NCI-H2081 (cell line): ENCODE data around the gene RASSF5.

Source experiments
- DNase-seq, 2 experiments: peaks; one replicate each; lab custom pipeline; 2025; lab: John Stamatoyannopoulos, UW

The RASSF5 gene

DNA sequence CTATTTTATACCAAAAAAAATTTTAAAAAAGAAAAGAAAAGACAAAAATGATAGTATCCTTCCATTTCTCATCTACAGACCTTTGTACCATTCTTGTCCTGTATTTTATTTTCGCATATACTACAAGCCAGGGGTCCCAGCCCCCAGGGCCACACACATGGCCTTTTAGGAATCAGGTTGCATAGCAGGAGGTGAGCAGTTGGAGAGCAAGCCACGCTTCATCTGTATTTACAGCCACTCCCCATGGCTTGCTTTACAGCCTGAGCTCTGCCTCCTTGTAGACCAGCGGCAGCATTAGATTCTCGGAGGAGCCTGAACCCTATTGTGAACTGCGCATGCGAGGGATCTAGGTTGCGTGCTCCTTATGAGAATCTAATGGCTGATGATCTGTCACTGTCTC lies 39.8 kb downstream of the RASSF5 start:
- no peak for DNase-seq

DNA sequence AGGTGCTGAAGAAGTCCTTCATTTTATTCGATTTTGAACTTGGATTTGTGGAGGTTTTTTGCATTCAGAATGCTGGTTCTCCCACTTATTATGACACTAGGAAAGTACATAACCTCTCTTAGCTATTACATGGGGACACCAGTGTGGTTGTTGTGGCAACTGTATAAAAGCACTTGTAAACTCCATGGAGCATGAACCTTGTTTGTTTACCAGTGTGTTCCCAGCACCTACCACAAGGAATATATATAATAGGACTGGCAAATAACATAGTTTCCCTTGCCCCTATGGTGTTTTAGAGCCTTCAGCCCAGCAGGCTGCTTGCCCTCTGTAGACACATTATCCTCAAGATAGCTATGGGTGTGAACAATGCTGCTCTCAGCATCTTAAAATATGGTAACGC lies 43.1 kb downstream of the RASSF5 start:
- peak; percentile 26 to 68 for DNase-seq

DNA sequence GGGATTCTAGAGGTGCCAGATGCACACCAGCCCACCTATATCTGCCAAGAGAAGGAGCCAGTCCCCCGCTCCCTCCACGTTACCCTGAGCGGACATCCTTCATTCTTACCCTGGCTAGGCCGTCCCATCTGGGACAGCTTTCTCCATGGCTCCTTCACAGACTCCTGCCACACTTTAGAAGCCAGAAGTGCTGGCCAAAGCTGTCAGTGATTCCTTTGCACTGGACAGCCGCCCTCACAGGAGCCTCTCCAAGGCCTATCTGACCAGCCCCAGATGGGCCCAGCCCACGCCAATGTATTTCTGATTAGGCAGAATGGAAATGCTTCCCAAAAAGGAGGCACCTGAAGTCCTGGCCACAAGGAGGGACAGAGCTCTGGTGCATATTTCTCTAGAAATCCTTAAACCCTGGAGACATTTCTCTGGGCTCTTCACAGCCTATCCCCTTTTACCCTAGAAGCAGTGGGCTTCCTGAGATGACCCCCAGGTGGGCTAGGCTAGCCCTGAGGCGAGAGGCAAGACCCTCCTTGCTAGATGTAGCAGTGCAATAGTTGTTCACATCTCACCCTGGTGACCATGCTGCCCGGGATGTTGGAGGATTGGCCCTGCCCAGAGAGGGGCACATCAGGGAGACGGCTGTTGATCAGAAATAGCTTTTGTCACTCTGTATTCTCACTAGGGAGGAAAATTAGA lies 44.1 kb downstream of the RASSF5 start:
- no peak for DNase-seq

DNA sequence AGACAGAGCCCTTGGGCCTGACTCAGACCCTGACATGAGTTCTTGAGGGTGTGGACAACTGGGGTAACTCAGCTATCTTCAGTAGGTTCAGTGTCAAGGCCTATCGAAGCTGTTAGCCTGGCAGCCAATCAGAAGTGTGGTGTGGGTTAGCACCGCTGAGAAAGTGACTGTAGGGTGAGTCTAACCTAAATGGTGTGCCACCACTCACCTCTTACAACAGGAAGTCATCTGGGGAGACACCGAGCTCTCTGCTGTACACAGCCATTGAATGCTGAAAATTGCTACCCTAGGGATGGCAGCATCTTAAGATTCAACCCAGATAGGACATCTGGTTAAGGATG lies 44.6 kb downstream of the RASSF5 start:
- DNase-seq: no peak

DNA sequence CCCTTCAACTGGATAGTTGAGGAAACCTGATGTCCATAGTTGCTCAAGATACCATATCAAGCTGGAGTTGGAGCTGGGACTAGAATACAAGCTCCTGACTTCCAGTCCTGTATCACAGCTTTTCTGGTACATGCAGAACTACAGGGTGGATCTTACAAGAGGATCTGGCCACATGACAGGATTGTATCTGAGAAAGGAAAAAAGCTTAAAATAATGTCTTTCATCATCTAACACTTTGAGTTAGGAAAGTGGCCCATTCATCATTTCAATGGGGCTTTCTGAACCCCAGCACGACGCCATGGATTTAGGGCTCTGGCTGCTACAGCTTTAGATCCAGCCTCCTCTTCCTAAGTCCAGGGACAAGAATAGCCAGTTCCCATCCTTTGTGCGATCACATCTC lies 46.9 kb downstream of the RASSF5 start:
- no peak for DNase-seq

DNA sequence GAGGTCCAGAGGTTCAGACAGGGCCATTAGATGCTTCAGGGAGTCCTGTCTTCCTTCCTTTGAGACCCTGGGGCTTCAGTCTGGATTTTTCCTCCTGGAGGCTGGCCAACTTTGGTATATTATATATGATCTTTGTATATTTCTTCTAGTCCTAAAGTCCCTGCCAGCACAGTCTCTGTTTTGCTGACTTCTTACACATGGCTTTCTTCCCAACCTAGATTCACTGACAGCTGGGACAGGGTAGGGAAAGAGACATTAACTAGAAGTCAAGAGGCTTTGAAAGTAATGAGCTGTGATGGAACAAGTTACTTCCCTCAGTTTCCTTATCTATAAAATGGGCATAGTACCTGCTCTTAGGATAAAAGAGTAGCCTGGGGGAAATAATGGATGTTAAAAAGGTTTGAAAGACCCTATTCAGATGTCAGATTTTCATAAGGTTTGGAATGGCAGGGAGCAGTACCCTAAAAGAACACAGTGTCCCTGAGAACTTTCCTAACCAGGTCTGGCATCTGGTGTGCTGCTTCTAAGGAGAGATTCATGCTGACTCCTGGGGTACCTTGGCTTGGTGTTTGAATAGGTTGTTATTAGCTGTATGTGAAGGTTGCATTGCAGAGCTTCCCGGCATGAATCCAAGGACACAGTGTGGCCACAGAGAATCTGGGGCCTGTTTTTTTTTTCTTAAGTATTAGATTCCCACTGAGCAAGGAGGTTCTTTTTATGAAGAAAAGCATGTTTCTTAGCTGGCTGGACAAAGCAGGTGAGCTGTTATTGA lies 47.6 kb downstream of the RASSF5 start:
- no peak for DNase-seq

DNA sequence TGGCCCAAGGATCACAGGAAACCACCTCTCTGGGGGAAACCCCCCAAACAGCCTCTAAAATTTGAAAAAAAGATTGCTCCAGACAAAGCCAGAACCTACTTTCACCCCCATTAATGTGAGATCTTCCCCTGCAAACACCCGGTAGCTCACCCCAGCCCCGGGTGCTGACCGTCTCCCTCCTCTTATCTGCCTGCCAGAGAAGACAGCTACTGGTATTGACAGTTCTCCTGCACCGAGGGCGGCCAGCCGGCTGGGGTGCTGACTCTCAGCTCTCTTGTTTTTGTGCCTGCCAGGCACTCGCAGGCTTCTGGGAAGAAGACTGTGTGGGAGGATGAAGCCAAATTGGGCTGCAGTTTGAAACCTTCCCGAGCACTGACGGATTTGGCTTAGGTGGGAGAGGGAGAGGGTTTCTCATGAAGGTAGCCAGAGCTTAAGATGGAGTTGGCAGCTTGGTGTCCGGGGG lies 48.2 kb downstream of the RASSF5 start:
- no peak for DNase-seq

DNA sequence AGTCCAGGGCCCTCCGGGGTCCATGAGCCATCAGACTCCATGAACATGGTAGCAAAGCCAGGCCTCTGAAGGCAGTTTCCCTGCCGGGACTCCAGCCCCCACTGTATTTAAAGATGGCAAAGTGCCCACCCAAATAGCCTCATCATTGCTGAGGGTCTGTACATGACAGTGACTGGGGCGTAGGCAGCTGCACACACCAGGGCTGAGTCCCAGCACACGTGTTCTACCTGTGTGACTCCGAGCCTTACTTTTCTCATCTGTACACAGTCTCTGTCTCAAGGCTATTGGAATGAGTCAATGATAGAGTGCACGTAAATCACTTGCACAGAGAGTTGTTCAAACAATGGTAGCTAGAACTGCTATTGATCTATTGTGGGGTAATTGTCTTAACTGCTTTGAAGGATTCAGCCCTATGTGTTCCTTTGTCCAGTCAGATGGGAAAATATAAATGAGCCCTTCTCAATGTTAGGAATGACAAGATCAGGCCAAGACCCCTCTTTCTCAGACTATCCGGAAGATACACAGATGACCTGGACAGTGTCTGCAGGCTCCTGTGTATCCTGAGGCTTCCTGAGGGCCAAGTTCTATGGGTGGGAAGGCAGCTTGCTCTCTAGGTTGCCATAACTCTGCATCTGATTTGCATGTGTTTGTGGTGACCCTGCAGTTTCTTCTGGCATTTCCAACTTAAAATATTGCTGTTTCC lies 48.9 kb downstream of the RASSF5 start:
- peak in 1 of 2 experiments; percentile 24 for DNase-seq

DNA sequence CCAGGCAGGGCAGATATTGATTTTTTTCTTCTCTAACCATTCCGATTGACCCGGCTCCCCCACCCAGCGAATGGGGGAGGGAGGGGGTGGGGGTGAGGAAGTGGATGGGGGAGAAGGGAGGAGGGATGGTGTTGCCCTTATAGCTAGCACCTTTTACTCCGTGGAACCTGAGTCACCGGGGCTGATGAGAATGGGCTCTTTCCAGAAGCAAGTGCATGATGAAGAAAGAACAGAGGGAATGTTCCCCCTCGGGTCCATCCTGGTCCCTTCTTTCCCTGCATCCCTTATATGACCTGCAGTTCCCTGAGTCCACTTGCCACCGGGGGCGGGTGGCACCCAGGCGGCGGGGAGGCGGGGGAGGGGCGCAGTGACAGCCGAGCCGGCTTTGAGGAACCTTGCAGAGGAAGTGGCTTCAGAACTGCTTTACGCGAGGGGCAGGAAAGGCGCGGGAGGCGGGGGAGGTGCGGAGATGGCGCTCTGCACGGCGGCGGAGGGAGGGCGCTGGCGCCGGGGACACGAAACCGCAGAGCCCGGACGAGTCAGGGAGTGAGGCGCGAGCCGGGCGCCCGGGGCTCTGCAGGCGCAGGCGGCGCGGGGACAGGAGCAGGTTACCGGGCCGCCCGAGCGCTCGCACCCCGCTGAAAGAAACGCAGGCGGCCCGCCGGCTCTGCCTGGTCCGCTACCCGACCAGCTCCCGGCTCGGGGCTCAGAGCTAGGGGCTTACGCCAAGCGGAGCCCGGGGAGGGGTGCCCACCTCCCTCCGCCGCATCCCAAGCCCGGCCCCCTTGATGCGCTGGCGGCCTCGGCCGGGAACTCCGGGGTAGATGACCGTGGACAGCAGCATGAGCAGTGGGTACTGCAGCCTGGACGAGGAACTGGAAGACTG lies 49.7 kb downstream of the RASSF5 start:
- peak; percentile 78 to 81 for DNase-seq

DNA sequence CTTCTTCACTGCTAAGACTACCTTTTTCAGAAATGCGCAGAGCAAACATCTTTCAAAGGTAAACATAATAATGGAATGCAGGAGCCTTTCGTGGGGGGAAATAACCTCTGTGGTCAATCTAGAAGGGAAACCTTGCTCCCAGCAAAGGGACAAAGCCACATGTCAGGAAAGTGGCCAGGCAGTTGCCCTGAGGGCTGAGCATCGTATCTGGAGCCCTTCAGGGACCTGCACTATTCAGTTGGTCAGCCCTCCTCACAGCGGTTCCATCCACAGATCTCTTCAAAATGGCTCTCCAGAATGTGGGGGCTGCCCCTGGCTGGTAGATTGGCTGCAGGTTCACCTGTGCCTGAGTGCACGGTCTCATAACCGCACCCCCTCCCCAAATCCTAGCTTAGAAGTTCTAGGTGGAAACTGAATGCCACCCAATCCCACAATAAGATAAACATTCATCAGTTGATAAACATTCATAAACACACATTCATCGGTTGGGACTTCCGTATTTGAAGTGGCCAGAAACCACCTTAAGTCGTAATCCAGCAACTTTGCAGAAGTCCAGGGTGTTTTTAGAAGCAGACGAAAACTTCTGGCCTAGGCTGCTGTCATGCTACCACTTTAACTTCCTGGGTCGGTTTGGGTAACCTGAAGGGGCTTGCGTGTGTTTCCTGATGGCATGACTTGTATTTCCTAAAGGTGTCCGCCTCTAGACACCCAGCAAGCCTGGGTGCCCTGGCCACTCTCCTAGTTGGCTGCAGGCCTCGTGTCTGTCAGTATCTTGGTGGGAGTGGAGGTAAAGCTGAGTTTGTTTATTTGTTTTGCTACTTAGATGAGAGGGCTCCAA lies 50.5 kb downstream of the RASSF5 start:
- DNase-seq: peak; percentile 17 to 43

DNA sequence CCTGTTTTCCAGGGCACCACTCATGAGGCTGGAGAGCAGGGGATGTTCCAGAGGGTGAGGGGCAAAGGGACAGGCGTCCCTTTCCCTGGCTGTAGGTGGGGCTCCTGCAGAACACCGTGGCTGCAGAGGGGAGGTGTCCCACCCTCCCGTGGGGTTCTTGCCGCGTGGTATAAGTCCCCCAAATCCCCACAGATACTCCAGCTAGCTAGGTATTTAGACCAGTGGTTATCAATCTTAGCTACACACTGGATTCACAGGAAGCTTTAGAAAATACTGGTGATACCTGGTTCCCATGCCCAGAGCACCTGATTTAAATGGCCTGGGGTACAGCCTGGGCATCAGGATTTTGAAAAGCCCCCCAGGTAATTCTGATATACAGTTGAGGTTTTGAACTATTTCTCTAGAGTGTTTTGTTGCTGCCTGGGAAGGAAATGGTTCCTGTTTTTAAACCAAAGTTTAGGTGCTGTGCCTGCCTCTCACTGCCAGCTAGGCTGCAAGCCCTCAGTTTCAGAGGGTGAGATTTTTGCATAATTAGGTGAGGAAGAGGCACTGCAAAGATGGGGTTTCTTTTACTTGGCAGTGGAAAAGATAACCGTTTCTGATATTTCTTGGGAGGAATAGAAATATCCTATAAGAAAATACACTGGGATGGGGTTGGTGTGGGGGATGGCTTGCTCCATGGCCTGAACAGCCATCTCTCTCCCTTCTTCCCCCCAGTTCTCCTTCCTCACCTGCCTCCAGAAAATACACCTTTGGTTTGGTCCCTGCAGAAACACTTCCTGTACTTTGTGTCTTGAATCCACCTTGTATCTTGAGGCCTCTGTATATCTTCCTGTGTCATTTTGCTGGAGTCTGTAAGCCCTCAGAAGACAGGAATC lies 51.7 kb downstream of the RASSF5 start:
- no peak for DNase-seq

DNA sequence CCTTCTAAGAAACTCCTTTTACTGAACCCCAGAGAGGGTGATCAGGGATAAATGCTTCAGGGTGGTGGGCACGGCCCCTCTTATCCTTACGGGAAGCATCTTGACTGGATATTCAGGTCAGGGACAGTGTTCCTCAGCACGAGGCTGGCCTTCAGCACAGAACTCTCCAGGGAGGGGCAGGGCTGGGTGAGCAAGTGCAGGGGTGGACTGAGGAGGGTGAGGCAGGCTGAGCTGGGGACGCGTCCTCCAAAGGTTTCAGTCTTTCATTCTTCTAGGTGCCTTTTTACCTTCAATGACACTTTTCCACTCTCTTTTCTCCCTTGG lies 52.3 kb downstream of the RASSF5 start:
- no peak for DNase-seq

DNA sequence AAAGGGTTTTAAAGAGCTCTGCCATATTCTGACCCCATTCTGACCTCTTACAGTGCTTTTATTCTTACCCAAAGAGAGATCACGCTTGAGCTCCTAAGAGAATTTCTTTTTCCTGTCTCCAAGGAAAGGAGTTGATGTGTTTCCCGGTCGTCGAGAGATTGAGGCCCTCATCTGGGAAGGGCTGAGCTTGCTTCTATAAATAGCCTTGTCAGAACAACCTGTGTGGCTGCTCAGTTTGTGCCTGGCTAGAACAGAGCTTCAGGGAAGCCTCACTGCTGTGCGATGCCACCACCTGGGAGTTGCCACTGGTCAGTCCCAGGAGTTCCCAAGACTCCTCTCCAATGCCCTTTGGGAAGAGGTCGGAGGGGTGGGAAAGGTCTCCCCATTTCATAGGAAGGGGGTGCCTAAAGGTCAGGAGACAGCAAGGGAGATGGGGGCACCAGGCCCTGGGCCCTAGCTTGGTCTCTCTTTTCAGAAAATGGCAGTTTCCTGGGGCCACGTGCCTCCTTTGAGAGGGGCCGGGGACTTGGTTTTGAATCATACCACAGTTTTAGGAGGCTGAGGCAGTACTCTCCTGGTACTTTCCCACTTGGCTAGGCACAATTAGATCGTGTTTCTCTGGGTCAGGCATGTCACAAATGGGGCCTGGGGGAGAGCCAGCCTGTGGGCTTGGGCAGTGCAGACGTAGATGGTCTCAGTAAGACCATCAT lies 52.8 kb downstream of the RASSF5 start:
- no peak for DNase-seq

DNA sequence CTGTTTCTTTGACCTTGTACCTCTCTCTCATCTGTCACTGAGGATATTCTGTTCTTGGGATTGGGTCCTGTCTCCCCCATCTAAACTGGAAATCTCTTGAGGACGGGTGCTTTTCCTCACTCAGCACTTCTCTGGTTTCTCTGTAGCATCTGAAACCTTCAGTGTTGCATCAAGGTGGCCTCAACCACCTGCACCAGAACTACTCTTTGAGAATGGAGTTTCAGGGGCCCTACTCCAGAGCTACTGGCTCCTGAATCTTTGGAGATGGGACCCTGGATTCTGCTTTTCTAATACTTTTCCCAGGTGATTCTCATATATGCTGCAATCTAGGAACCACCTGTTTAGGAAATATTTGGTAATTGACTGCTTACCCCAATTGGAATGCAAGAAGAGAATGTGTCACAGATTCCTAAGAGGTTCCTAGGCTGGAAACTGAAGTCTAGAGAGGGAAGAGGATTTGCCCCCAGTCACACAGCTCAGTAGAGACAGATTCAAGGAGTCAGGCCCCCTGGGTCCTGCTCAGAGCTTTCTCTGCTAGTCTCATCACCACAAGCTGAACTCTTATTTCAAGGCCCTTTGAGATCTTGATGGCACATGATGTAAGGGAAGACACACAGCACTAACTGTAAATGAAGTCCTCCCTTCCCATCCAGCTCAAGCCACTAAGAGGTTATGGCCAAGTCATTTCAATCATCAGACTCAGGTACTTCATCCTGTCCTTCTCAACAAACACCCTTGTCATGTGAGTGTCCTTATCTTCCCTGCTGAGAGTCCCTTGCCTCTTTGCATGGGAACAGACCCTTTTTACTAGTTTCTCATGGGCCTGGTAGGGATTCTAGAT lies 56.3 kb downstream of the RASSF5 start:
- DNase-seq: no peak

DNA sequence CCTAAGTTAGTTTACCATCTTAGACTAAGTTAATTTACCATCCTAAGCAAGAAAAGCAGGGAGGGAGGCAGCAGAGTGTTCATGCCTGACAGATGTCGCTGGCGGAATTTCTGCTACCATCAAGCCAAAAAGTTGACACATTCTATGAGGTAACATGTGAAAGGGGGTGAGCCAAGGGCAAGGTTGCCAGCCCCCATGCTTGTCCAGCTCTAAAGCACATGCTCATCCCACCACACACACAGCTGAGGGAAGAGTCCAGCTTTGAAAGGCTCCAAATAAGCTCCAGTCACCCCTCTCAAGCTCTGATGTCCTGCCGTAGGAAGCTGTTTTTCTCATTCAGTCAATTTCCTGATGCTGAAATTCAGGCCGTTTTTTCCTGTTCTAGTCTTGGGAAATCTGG lies 58.7 kb downstream of the RASSF5 start:
- DNase-seq: no peak

DNA sequence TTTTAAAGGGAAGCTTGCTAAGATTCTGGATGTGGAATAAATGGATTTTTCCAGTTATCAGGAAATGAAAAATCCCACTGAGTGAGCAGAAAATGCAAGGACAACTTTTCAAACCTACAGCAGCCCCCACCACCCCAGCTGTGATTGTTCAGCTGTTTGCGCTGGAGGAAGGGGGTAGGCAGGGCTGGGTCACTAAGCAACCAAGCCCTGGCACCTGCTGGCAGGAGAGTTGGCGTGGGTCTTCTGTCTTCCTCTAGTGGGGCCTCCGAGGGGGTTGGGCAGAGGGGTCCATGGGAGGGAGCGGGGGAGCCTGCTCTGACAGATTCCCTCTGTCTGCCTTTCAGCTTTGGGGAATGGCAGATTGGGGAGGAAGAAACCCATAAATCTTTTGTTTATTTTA lies 59.7 kb downstream of the RASSF5 start:
- peak; percentile 71 to 86 for DNase-seq

DNA sequence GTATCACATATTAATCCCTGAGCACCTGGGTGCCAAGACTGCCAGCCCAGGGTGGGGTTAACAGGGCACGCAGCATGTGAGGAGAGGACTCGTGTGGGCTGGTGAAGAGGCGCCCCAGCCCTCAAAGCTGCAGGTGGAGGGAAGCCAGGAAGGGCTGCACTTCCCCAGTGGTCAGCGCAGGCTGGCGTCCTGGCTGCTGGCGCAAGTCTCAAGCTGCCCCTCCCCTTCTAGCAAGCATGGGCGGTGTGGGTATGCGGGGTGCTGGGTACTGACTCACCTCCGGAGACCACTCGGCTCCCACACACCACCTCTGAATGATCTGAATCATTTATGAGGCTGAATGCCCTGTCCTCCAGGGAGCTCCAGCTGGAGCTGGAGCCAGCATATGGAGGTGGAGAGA lies 60.9 kb downstream of the RASSF5 start:
- no peak for DNase-seq

DNA sequence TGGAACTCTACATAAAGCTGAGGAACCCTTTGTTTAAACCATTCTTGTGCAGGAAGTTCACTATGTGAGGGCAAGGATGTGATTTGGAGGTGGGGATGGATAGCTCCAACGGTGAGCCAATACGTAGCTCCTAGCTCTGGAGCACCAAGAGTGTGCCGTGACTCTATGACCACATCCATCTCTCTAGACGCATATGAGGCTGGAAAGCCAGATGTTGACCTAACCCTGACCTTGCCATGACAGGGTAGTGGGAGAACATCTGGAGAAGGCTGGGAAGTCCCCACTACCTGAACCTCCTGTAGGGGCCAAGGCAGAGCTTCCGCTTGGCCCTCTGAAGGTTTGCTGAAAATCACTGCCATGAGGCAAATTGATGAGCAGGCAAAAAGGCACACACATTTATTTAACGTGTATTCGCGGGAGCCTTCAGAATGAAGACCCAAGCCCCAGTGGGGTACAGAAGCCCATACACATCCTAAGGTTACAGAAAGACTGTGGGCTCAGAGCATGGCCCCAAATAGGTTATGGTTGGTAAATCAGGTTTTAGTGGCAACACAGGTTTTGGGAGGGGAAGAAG lies 61.5 kb downstream of the RASSF5 start:
- DNase-seq: no peak
